ENCODE results near the gene ANKRD11.
"Not testable (repeated sequence)": the region's sequence is repeated elsewhere in the genome, so short reads cannot be mapped to it uniquely, and the experiment has no call there.

ANKRD11 gene

GRCh38 chr16:89264800-89265550 lies 225.4 kb downstream of the ANKRD11 start:
- DNase-seq (ENCODE audit: low spot score): no peak

- peak; percentile 61 for DNase-seq (ENCODE audit: low spot score)
These were observed 228.4 kb downstream of the ANKRD11 start for GRCh38 chr16:89261691-89262563.

GRCh38 chr16:89259901-89260300 lies 230.5 kb downstream of the ANKRD11 start:
- not testable (repeated sequence) for DNase-seq (ENCODE audit: low spot score)

GRCh38 chr16:89257757-89258465 lies 232.4 kb downstream of the ANKRD11 start:
- peak; percentile 90 for DNase-seq (ENCODE audit: low spot score)

- DNase-seq (ENCODE audit: low spot score): peak; percentile 61
These were observed 233.1 kb downstream of the ANKRD11 start for GRCh38 chr16:89257281-89257731.

- DNase-seq (ENCODE audit: low spot score): peak; percentile 82
These were observed 233.6 kb downstream of the ANKRD11 start for GRCh38 chr16:89256651-89257254.

- DNase-seq (ENCODE audit: low spot score): no peak
These were observed 236.6 kb downstream of the ANKRD11 start for GRCh38 chr16:89253548-89254287.

- DNase-seq (ENCODE audit: low spot score): no peak
These were observed 242.0 kb downstream of the ANKRD11 start for GRCh38 chr16:89248196-89248982.

- not testable (repeated sequence) for DNase-seq (ENCODE audit: low spot score)
These were observed 242.7 kb downstream of the ANKRD11 start for GRCh38 chr16:89247734-89248075.

GRCh38 chr16:89246903-89247733 lies 243.2 kb downstream of the ANKRD11 start:
- peak; percentile 96 for DNase-seq (ENCODE audit: low spot score)

GRCh38 chr16:89246383-89246902 lies 243.9 kb downstream of the ANKRD11 start:
- DNase-seq (ENCODE audit: low spot score): no peak

GRCh38 chr16:89244754-89245153 lies 245.6 kb downstream of the ANKRD11 start:
- DNase-seq (ENCODE audit: low spot score): no peak

GRCh38 chr16:89244264-89244663 lies 246.1 kb downstream of the ANKRD11 start:
- not testable (repeated sequence) for DNase-seq (ENCODE audit: low spot score)

GRCh38 chr16:89243664-89244063 lies 246.7 kb downstream of the ANKRD11 start:
- DNase-seq (ENCODE audit: low spot score): no peak

GRCh38 chr16:89242795-89243200 lies 247.6 kb downstream of the ANKRD11 start:
- no peak for DNase-seq (ENCODE audit: low spot score)

GRCh38 chr16:89241187-89242007 lies 249.0 kb downstream of the ANKRD11 start:
- DNase-seq (ENCODE audit: low spot score): peak; percentile 95

- DNase-seq (ENCODE audit: low spot score): no peak
These were observed 252.6 kb downstream of the ANKRD11 start for GRCh38 chr16:89237733-89238132.
